ENCODE results near the gene KAT2A.
A peak's percentile ranks its signal among the peaks of the same experiment; 100 is the strongest.

Gene KAT2A

DNA sequence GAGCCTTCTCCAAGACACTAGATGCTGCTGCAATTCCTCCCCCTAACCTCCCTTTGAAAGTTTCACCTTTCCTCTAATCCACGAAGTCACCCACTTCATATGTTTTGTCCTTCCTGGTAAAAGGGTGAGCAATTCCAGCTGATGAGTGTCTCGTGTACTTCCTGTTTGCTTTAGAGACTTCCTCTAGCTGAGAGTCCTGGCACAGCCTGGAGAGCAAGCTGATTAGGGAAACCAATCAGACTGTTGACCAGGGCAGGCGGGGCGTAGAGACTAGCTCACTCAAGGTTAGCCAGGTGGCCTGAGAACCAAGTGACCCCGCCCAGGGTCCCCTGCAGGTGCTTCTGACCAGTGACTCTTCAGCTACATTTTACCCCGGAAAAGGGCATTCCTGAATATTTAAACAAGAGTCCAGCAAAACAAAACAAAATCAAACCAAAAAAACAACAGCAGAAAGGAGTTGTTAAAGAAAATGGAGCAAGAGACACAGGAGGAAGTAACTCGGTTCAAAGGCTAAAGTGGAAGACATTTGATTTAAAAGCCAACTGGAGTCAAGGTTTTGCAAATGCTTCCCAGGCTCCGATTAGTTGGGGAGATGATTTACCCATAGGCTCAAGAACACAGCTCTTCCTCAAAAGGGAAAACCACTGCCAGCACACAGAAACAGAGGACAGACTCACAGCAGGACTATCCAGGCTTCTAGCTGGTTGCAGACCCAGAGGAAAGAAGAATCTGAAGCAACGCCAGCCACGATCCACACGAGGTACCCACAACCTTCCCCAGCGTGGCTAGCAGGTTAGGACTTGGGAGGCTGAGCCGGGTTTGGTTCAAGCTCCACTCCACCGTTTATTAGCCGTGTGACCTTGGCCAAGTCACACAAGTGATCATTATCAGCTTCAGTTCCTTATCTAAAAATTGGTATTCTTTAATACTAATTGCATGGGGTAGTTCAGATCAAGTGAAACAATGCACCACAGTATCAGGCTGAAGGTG, 14.8 kb upstream of the KAT2A start:
- DNase-seq (ENCODE audit: low spot score), result no peak

DNA sequence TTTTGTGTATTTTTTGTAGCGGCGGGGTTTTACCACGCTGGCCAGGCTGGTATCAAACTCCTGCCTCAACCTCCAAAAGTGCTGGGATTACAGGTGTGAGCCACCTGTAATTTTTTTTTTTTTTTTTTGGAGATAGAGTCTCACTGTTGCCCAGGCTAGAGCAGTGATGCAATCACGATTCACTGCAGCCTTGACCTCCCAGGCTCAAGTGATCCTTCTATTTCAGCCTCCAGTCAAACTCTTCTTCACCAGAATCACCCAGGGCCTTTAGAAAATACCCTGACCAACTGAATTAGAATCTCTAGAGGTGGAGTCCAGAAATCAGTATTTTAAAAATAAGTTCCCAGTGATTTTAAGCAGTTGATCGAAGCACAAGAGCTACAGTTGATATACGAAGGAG, 14.0 kb upstream of the KAT2A start:
- no peak for DNase-seq (ENCODE audit: low spot score)

DNA sequence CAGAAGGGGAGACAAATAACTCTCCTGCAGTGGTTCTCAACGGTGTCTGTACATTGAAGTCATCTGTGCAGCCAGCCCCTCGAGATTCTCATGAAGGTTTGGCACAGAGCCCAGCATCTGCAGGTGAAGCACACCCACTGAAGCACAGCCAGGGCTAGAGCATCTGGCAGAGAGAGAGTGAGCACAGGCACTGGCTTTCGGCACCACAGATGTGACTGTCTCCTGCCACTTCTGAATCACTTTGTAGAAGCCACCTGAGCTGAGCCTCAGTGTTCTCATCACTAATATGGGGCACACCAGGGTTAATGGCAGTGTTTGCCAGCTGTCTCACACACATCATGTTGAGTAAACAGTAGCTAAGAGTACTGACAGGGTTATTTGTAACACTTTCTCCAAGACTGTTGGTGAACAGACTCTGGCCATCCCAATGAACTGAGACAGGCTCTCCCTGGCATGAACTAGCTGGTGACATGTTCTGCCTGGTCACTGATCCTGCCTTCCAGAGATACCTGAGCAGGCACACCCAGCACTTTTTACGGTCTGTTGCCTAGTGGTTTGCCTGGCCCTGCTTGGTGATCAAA, 12.4 kb upstream of the KAT2A start:
- DNase-seq (ENCODE audit: low spot score), result peak; percentile 25

DNA sequence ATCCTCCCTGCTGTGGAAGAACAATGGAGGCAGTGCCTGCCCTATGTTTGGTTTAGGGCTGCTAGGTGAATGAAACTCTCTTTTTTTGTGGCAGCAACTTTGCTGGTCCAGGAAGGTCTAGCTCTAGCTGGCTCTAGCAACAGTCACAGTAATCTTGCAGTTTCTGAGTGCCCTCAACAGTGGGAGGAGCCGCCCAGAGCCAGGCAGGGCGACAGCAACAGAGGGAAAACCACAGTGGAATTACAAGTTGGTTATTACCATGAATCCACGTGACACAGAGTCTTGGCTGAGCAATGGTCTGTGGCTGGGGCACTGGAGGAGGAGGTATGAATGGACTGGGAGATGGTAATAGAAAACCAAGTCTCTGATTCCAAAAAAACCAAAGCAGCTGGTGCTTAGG, 11.8 kb upstream of the KAT2A start:
- DNase-seq (ENCODE audit: low spot score), result peak; percentile 76

GRCh38 chr17:42131981-42132432, 10.8 kb upstream of the KAT2A start:
- DNase-seq (ENCODE audit: low spot score), result no peak

DNA sequence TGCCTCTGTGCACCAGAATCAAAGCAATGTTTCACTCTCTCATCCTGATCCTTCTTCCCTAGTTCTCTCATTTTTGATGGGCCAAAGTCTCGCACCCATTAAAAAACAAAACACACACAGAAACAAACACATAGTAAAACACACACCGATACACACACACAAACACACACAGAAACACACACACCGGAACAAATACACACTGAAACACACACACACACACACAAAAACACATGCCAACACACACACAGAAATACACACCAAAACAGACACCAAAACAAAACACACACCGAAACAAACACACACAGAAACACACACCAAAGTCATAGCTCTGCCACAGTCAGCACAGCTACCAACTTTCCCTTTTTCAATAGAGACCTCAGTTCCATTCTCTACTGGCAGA, 10.1 kb upstream of the KAT2A start:
- no peak for DNase-seq (ENCODE audit: low spot score)

DNA sequence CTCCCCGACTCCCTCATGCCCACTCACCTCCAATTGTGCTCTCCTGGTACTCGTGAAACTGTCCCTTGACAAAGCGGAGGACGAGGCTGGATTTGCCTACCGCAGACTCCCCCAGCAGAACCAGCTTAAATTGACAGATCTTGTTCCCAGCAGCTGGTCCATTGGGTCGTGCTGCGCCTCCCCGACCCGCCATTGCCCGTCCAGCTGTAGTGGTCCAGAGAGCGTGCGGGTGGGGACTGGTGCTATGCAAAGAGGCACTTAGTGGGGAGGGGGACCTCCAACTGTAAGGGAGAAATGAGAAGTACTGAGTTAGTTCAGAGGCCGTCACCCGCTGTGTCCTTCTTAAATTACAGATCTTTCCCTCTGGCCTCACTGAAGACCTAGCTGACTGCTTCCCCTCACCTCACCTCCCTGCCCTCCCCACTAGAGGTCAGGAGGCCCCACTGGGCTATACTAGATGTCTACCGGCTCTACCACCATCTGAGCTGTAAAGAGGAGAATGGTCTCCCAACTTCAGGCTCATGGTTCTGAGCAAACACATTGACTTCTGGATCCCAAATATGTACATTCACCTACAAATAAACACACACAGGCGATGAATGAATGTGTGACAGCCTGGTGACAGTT, 9.3 kb upstream of the KAT2A start:
- no peak for DNase-seq (ENCODE audit: low spot score)

GRCh38 chr17:42129109-42129837, 8.1 kb upstream of the KAT2A start:
- DNase-seq (ENCODE audit: low spot score), result no peak

- DNase-seq (ENCODE audit: low spot score), result no peak
These were observed 6.2 kb upstream of the KAT2A start for GRCh38 chr17:42127414-42127813.

GRCh38 chr17:42126836-42127235, 5.7 kb upstream of the KAT2A start:
- no peak for DNase-seq (ENCODE audit: low spot score)

DNA sequence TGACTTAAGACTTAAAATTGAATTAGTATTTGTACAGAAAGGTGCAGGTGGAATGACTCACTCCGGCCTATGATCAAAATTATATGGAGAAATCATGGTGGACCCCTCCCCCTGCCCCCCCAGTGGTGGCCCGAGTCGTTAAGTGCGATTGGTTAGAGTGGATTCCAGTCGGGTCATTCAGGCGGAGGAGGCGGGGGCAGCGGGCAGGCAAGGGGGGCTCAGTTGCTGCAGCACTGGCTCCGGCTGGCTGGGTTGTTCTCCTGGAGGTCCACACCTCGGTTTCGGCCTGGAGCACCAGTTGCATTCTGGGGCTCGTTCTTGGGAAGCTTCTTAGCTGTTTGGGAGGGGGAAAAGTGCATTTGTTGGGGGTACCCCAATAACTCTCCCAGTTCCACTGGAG, 4.4 kb upstream of the KAT2A start:
- no peak for DNase-seq (ENCODE audit: low spot score)

DNA sequence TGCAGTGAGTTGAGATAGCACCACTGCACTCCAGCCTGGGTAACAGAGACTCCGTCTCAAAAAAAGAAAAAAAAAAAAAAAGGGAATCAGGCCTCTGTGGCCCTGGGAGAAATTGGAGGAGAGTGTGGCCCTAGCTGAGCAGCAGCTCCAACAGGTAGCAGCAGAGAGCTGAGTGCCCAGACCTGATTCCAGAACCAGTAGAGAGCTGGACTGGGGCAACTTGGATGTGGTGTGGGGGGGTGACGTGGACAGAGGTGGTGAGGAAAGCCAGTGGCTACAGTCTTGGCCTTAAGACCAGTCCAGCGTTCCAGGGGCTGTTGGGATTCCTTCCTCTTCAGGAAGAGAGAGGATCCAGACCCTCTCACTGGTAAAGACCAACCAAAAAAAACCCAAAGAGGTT, 3.1 kb upstream of the KAT2A start:
- no peak for DNase-seq (ENCODE audit: low spot score)

DNA sequence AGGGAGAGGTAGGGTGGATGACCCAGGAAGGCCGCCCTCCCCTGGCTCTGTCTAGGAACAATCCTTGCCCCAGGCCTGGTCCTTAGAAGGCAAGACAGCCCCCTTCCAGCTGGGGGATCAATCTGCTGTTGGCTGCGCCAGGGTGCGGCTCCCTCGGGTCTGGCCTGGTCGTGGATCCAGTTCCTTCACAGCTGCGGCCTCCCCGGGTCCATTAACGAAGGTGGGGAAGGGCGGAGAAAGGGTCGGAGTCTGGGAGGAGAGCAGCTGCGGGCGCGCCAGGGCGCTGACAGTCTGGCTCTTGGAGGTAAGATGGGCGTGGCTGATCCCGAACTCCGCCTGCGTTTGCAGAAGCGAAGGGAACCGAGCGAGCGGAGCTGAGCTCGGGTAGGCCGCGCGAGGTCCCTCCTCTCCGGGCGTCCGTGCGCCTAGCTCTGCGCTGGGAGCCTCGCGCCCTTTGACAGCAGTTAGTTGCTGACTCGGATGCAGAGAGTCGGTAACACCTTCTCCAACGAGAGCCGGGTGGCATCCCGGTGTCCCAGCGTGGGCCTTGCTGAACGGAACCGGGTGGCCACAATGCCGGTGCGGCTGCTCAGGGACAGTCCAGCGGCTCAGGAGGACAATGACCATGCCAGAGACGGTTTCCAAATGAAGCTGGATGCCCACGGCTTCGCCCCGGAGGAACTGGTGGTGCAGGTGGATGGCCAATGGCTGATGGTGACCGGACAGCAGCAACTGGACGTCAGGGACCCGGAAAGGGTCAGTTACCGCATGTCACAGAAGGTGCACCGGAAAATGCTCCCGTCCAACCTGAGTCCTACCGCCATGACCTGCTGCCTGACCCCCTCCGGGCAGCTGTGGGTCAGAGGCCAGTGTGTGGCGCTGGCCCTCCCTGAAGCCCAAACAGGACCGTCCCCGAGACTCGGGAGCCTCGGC, 1.5 kb upstream of the KAT2A start, which contains the start of gene HSPB9:
HSPB9 (plus strand) TSS at position 434 of the 933 bp plus-strand sequence; CDS start at position 481, 47 bp downstream.
- DNase-seq (ENCODE audit: low spot score), result no peak

GRCh38 chr17:42120161-42120769, 902 bp downstream of the KAT2A start:
- no peak for DNase-seq (ENCODE audit: low spot score)

GRCh38 chr17:42119301-42119700, 1.9 kb downstream of the KAT2A start:
- DNase-seq (ENCODE audit: low spot score), result no peak

- peak; percentile 32 for DNase-seq (ENCODE audit: low spot score)
These were observed 2.6 kb downstream of the KAT2A start for GRCh38 chr17:42118545-42118944.

- DNase-seq (ENCODE audit: low spot score), result no peak
These were observed 3.0 kb downstream of the KAT2A start for GRCh38 chr17:42118126-42118510.

GRCh38 chr17:42117397-42118125, 3.6 kb downstream of the KAT2A start:
- DNase-seq (ENCODE audit: low spot score), result no peak

GRCh38 chr17:42116705-42117396, 4.3 kb downstream of the KAT2A start:
- peak; percentile 79 for DNase-seq (ENCODE audit: low spot score)
